Ovary (tissue), 3 donors: ENCODE data around the gene NUP54.

ENCODE experiments used
- CTCF ChIP-seq, 3 donors: fragments of 450-650 bp in 2 of 3; fragments of 200-600 bp in 1 of 3; IDR thresholded peaks; one replicate each; pipeline versions ENCODE4 v1.5.1 to v1.8.0; 2016 to 2022; ENCODE audit warnings: antibody characterized with exemption in 3 of 3, mild to moderate bottlenecking in 1 of 3
- EP300 ChIP-seq: sonication (generic); formaldehyde crosslinking; IDR thresholded peaks from one replicate; pipeline ENCODE4 v1.6.1; 2017; ENCODE audit warnings: antibody characterized with exemption
- POLR2A ChIP-seq: fragments of 450-650 bp; IDR thresholded peaks from one replicate; pipeline ENCODE4 v1.6.1; 2017; ENCODE audit warnings: antibody characterized with exemption, mild to moderate bottlenecking, moderate library complexity
- donor health status: DM: no; HTN: no; CAD: no.

DNA sequence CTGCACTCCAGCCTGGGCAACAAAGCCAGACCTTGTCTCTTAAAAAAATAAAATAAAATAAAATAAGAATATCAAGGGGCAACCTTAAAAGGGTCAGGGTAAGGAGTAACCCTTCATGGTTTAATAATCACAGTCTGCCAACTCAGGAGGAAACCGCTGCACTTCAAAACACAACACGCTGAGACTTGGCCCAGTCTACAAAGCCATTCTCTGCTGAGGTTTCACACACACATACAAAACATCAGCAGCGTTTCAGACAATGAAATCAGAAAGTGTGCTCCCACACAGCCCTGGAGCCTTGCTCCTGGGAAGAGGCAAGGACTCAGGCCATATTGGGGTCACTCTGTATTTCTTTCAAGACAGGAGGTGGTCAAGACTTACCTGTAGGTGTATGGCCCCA lies 47.1 kb upstream of the NUP54 start:
- TF ChIP-seq EP300: no peak
- TF ChIP-seq CTCF (IDR thresholded peaks at IDR 0.05): no peak
- no peak for TF ChIP-seq POLR2A
